Measurements from ENCODE around the gene AK4.

AK4 gene

DNA sequence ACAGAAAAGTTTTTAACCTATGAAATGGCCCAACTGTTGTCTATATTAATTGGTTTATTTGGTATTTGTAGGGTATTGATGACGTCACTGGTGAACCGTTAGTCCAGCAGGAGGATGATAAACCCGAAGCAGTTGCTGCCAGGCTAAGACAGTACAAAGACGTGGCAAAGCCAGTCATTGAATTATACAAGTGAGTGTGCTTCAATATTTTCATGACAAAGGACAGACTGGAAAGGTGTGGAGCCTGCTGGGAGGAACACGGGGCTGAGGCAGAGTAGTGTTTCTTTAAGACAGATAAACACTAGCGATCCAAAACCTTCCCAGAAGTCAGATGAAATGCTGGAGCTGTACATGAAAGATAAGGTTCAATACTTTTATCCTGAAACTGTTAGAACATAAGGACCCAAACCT lies 76.7 kb downstream of the AK4 start:
- Histone ChIP-seq H3F3A (ENCODE audit: insufficient read depth) (no peaks in the 10 kb centered on the region), H3K79me2 (ENCODE audit: insufficient read depth, low read length) (no peaks in the 10 kb centered on the region), H3K9me3 (ENCODE audit: insufficient read depth, low read length) (no peaks in the 10 kb centered on the region), H3K4me3 (ENCODE audit: insufficient read depth, low read length, poor library complexity, severe bottlenecking) (no peak overlapping the region), H3K9ac (ENCODE audit: low read length) (no peak overlapping the region), H3K4me2 (ENCODE audit: low read depth, low read length, poor library complexity, severe bottlenecking) (no peak overlapping the region), H3K36me3 (ENCODE audit: low read length) (peaks cover 1% of the 10 kb centered on the region; the same call in 1 of the 2 replicates), H3K9me2 (replicated peaks; ENCODE audit: insufficient read depth, low read length) (no peaks in the 10 kb centered on the region), H4K20me1 (ENCODE audit: low read depth, low read length) (no peaks in the 10 kb centered on the region), H3K27me3 (ENCODE audit: low read length) (no peaks in the 10 kb centered on the region), H3K27ac (ENCODE audit: low read depth, low read length) (no peak overlapping the region), H2AFZ (ENCODE audit: low read depth, low read length, severe bottlenecking) (no peak overlapping the region)
- no peak for TF ChIP-seq EZH2phosphoT487 (conservative IDR thresholded peaks at IDR 0.05; ENCODE audit: low read length)
- TF ChIP-seq, protein P1, sequence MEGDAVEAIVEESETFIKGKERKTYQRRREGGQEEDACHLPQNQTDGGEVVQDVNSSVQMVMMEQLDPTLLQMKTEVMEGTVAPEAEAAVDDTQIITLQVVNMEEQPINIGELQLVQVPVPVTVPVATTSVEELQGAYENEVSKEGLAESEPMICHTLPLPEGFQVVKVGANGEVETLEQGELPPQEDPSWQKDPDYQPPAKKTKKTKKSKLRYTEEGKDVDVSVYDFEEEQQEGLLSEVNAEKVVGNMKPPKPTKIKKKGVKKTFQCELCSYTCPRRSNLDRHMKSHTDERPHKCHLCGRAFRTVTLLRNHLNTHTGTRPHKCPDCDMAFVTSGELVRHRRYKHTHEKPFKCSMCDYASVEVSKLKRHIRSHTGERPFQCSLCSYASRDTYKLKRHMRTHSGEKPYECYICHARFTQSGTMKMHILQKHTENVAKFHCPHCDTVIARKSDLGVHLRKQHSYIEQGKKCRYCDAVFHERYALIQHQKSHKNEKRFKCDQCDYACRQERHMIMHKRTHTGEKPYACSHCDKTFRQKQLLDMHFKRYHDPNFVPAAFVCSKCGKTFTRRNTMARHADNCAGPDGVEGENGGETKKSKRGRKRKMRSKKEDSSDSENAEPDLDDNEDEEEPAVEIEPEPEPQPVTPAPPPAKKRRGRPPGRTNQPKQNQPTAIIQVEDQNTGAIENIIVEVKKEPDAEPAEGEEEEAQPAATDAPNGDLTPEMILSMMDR (IDR thresholded peaks at IDR 0.05; ENCODE audit: insufficient read depth, low read length, poor library complexity, severe bottlenecking): no peak

DNA sequence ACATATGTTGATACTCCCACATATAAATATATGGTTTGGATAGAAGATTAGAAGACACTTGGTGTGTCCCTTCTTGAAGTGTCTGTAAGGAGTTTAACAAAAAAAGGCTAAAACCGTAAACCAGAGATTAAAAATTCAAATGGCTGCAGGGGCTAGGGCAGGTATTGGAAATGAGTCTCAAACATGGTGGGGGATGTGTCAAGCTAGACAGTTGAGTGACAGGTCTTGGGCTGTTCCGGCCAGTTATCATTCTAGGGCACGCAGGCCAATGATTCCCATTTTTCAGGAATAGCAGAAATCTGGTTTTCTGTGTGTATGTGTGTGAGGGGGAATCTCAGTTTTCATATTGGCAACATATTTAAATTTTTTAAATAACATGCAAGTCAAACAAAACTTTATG lies 77.2 kb downstream of the AK4 start:
- Histone ChIP-seq H3F3A (ENCODE audit: insufficient read depth) (no peaks in the 10 kb centered on the region), H3K9me2 (replicated peaks; ENCODE audit: insufficient read depth, low read length) (no peaks in the 10 kb centered on the region), H4K20me1 (ENCODE audit: low read depth, low read length) (no peaks in the 10 kb centered on the region), H3K79me2 (ENCODE audit: insufficient read depth, low read length) (no peaks in the 10 kb centered on the region), H3K9ac (ENCODE audit: low read length) (no peak overlapping the region), H3K4me2 (ENCODE audit: low read depth, low read length, poor library complexity, severe bottlenecking) (no peak overlapping the region), H3K4me3 (ENCODE audit: insufficient read depth, low read length, poor library complexity, severe bottlenecking) (no peak overlapping the region), H3K9me3 (ENCODE audit: insufficient read depth, low read length) (no peaks in the 10 kb centered on the region), H2AFZ (ENCODE audit: low read depth, low read length, severe bottlenecking) (no peak overlapping the region), H3K36me3 (ENCODE audit: low read length) (no peaks in the 10 kb centered on the region; the same call in 1 of the 2 replicates), H3K27me3 (ENCODE audit: low read length) (no peaks in the 10 kb centered on the region), H3K27ac (ENCODE audit: low read depth, low read length) (no peak overlapping the region)
- no peak for TF ChIP-seq EZH2phosphoT487 (conservative IDR thresholded peaks at IDR 0.05; ENCODE audit: low read length)
- TF ChIP-seq, protein P1 (IDR thresholded peaks at IDR 0.05; ENCODE audit: insufficient read depth, low read length, poor library complexity, severe bottlenecking): no peak

DNA sequence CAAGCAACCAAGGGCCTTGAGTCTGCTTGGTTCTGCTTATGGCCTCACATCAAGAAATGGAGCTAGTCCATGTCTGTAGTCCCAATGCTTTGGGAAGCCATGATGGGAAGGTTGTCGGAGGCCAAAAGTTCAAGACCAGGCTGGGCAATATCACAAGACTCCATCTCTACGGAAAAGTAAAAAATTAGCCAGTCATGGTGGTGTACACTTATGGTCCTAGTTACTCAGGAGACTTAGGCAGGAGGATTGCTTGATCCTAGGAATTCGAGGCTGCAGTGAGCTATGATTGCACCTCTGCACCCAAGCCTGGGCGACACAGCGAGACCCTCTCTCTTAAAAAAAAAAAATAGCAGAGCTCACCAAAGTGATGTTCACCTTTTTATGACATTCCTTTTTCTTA lies 81.2 kb downstream of the AK4 start:
- Histone ChIP-seq H3K4me3 (ENCODE audit: insufficient read depth, low read length, poor library complexity, severe bottlenecking) (no peak overlapping the region), H3K4me2 (ENCODE audit: low read depth, low read length, poor library complexity, severe bottlenecking) (no peak overlapping the region), H3K9ac (ENCODE audit: low read length) (no peak overlapping the region), H3K9me2 (replicated peaks; ENCODE audit: insufficient read depth, low read length) (no peaks in the 10 kb centered on the region), H3K27ac (ENCODE audit: low read depth, low read length) (no peak overlapping the region), H2AFZ (ENCODE audit: low read depth, low read length, severe bottlenecking) (no peak overlapping the region), H4K20me1 (ENCODE audit: low read depth, low read length) (no peaks in the 10 kb centered on the region), H3K36me3 (ENCODE audit: low read length) (no peaks in the 10 kb centered on the region; the same call in 1 of the 2 replicates), H3K27me3 (ENCODE audit: low read length) (no peaks in the 10 kb centered on the region), H3K79me2 (ENCODE audit: insufficient read depth, low read length) (no peaks in the 10 kb centered on the region), H3K9me3 (ENCODE audit: insufficient read depth, low read length) (no peaks in the 10 kb centered on the region), H3F3A (ENCODE audit: insufficient read depth) (no peaks in the 10 kb centered on the region)
- TF ChIP-seq, protein P1 (IDR thresholded peaks at IDR 0.05; ENCODE audit: insufficient read depth, low read length, poor library complexity, severe bottlenecking): no peak
- no peak for TF ChIP-seq EZH2phosphoT487 (conservative IDR thresholded peaks at IDR 0.05; ENCODE audit: low read length)

Data from SU-DHL-6 (cell line).